ENCODE data around the gene NDUFB7.
"Not testable (repeated sequence)": the region's sequence is repeated elsewhere in the genome, so short reads cannot be mapped to it uniquely, and the experiment has no call there.

NDUFB7 gene

DNA sequence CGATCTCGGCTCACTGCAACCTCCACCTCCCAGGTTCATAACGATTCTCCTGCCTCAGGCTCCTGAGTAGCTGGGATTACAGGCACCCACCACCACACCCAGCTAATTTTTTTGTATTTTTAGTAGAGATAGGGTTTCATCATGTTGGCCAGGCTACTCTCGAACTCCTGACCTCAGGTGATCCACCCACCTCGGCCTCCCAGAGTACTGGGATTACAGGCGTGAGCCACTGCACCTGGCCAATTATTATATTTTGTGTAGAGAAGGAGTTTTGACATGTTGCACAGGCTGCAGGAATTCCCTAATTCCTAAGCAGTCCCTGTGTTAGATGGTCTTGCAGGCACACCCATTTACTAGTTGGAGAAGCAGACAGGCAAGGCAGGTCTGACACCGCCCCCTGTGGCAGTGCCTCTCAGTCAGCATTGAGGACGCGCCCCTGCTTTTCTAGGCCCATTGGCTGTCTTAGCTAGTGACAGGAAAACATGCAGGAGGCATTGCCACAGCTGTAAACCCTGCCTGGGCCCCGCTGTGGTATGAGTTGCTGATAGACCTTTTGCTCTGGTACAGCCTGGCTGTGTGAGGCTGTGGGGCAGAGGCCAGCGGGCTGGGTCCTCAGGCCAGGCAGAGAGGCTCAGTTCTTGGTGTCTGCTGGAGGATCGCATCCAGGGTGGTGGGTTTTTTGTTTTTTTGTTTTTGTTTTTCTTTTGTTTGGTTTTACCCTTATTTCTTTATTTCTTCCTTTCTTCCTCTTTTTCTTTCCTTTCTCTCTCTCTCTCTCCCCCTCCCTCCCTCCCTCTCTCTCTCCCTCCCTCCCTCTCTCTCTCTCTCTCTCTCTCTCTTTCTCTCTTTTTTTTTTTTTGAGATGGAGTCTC, 20.5 kb downstream of the NDUFB7 start:
- not testable (repeated sequence) for H3K4me1 ChIP-seq (ENCODE audit: insufficient read depth, low read length); H3K4me3 ChIP-seq (ENCODE audit: low read depth in 1 of 2, low read length in 2 of 2); H3K27ac ChIP-seq (ENCODE audit: low read depth, low read length); H3K27me3 ChIP-seq (ENCODE audit: control insufficient read depth in 1 of 2, insufficient read depth in 2 of 2, low read length in 2 of 2); H3K9ac ChIP-seq (ENCODE audit: low read length); H3K36me3 ChIP-seq (ENCODE audit: insufficient read depth, low read length); H3K9me3 ChIP-seq (ENCODE audit: low read length)

DNA sequence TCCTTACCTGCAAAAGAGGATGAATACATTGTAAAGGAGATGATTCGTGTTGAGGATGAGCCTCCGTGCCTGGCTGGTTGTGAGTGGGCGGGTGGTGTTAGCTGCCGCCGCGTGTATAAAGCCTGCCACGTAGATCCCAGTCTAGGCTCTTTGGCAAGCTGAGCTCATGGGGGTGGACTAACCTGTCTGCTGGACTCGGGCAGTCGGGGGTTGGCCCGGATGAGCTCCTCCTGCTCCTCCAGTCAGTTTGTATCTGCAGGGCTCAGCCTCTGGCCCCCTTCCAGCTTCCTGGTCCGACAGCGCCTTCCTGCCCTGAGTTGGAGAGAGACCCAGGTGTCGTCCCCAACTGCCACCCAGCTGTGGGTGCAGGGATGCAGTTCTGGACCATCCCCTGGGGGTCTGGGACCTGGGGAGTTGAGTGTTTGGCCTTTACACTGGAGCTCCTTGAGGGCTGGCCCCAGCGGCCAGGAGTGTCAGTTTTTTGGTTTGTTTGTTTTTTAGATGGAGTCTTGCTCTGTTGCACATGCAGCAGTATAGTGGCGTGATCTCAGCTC, 21.6 kb downstream of the NDUFB7 start:
- H3K4me1 ChIP-seq (ENCODE audit: insufficient read depth, low read length): no peaks in the 10 kb centered on the region
- no peaks in the 10 kb centered on the region for H3K36me3 ChIP-seq (ENCODE audit: insufficient read depth, low read length)
- H3K9ac ChIP-seq (ENCODE audit: low read length): no peak overlapping the region
- no peak overlapping the region for H3K4me3 ChIP-seq (ENCODE audit: low read depth in 1 of 2, low read length in 2 of 2)
- no peaks in the 10 kb centered on the region for H3K9me3 ChIP-seq (ENCODE audit: low read length)
- no peaks in the 10 kb centered on the region for H3K27me3 ChIP-seq (ENCODE audit: control insufficient read depth in 1 of 2, insufficient read depth in 2 of 2, low read length in 2 of 2)
- H3K27ac ChIP-seq (ENCODE audit: low read depth, low read length): no peak overlapping the region

DNA sequence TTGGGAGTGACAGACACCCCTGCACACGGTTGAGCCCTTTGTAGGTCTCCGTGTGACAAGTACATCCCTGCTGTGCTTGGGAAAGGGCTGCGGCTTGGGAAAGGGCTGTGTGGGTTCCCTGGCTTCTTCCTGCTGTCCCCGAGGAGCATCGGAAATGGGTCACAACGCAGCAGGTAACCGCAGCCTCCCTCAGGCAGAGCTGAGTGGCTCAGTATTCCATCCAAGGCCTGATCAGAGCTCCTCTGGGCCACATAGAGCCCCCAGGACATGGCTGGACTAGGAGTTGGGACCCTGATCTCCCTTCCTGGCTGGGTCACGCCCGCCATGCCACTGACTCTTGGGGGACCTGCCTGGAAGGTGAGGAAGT, 26.2 kb downstream of the NDUFB7 start:
- H3K9ac ChIP-seq (ENCODE audit: low read length): no peak overlapping the region
- H3K9me3 ChIP-seq (ENCODE audit: low read length): no peaks in the 10 kb centered on the region
- H3K36me3 ChIP-seq (ENCODE audit: insufficient read depth, low read length): no peaks in the 10 kb centered on the region
- no peak overlapping the region for H3K4me3 ChIP-seq (ENCODE audit: low read depth in 1 of 2, low read length in 2 of 2)
- H3K4me1 ChIP-seq (ENCODE audit: insufficient read depth, low read length): no peaks in the 10 kb centered on the region
- no peaks in the 10 kb centered on the region for H3K27me3 ChIP-seq (ENCODE audit: control insufficient read depth in 1 of 2, insufficient read depth in 2 of 2, low read length in 2 of 2)
- no peak overlapping the region for H3K27ac ChIP-seq (ENCODE audit: low read depth, low read length)

DNA sequence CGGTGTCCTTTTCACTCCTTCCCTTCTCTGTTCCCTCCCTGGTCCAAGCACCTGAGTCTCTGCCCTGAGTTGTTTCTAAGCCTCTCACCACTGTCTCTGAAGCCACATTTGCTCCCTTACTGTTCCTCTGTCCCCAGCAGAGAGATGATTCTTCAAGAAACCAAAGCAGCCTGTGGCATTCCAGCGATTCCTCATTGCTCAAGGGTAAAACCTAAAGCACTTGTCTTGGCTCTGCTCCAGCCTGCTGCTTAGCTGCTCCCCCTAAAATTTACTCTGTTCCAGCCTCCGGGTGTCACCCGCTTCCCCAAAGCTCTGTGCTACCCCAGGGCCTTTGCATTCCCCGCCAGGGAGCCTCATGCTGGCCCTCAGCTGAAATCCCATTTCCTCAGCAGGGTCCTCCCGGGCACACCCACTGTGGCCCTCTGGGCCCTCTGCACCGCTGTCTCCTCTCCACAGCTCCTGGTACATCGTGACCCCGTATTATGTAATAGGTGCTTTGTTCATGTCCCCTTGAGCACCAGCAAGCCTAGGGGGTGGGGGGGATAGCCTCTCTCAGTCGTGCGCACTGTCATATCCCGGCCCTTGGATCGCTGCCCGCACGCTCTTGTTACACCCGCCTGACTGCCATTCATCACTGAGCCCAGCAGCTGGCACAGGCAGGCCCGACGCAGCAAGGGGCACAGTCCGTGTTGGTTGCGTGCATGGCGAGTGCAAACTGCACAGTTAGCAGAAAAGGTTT, 26.7 kb downstream of the NDUFB7 start:
- H3K9ac ChIP-seq (ENCODE audit: low read length): no peak overlapping the region
- no peaks in the 10 kb centered on the region for H3K27me3 ChIP-seq (ENCODE audit: control insufficient read depth in 1 of 2, insufficient read depth in 2 of 2, low read length in 2 of 2)
- no peaks in the 10 kb centered on the region for H3K9me3 ChIP-seq (ENCODE audit: low read length)
- H3K4me3 ChIP-seq (ENCODE audit: low read depth in 1 of 2, low read length in 2 of 2): no peak overlapping the region
- no peak overlapping the region for H3K27ac ChIP-seq (ENCODE audit: low read depth, low read length)
- no peaks in the 10 kb centered on the region for H3K36me3 ChIP-seq (ENCODE audit: insufficient read depth, low read length)
- no peaks in the 10 kb centered on the region for H3K4me1 ChIP-seq (ENCODE audit: insufficient read depth, low read length)

DNA sequence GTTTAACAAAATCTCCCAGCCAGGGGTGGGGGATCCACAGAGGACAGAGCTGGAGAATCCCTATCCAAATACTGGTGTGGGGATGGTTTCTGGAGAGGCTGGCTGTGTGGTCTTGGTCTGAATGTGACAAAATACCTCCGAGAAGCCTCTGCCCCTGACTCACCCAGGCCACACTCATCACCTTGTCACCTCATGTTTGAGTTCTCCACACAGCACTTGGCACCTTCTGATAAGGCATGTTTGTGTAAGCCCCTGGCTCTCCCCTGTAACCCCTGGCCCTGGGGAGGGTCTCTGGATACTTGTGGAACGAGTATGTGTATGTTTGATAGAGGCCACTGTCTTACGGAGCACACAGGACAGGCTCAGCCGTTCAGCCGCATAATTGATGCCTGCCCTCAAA, 27.8 kb downstream of the NDUFB7 start:
- H3K27me3 ChIP-seq (ENCODE audit: control insufficient read depth in 1 of 2, insufficient read depth in 2 of 2, low read length in 2 of 2): no peaks in the 10 kb centered on the region
- H3K4me3 ChIP-seq (ENCODE audit: low read depth in 1 of 2, low read length in 2 of 2): no peak overlapping the region
- H3K4me1 ChIP-seq (ENCODE audit: insufficient read depth, low read length): no peaks in the 10 kb centered on the region
- no peaks in the 10 kb centered on the region for H3K9me3 ChIP-seq (ENCODE audit: low read length)
- no peak overlapping the region for H3K27ac ChIP-seq (ENCODE audit: low read depth, low read length)
- no peak overlapping the region for H3K9ac ChIP-seq (ENCODE audit: low read length)
- no peaks in the 10 kb centered on the region for H3K36me3 ChIP-seq (ENCODE audit: insufficient read depth, low read length)

DNA sequence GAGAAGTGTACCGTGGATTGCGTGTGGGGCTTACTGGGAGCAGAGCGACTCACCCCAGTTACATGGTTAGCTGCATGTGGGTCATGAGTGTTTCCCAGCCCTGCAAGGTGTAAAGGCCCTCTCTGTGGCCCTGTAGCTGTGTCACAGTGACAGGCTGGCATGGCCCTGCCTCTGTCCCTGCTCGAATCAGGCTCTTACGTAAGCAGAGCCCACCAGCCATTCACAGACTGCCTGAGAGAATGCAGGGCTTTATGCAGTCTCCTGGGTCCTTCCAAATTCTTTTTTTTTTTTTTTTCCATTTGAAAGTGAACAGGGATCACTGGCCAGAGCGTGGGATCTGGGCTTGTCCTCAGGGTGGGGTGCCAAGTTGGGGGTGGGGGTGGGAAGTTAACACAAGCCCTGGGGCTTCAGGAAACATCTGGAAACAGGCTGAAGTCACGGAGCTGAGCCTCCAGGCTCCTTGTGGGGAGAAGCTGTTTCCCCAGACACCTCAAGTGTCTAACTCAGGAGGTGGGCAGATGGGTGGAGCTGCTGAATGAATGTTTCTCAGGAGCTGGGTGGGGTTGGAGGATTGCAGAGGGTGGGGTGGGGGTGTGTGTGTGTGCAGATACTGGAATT, 29.0 kb downstream of the NDUFB7 start:
- no peak overlapping the region for H3K4me3 ChIP-seq (ENCODE audit: low read depth in 1 of 2, low read length in 2 of 2)
- H3K4me1 ChIP-seq (ENCODE audit: insufficient read depth, low read length): no peaks in the 10 kb centered on the region
- H3K27ac ChIP-seq (ENCODE audit: low read depth, low read length): no peak overlapping the region
- H3K9me3 ChIP-seq (ENCODE audit: low read length): no peaks in the 10 kb centered on the region
- H3K36me3 ChIP-seq (ENCODE audit: insufficient read depth, low read length): no peaks in the 10 kb centered on the region
- no peaks in the 10 kb centered on the region for H3K27me3 ChIP-seq (ENCODE audit: control insufficient read depth in 1 of 2, insufficient read depth in 2 of 2, low read length in 2 of 2)
- H3K9ac ChIP-seq (ENCODE audit: low read length): no peak overlapping the region

DNA sequence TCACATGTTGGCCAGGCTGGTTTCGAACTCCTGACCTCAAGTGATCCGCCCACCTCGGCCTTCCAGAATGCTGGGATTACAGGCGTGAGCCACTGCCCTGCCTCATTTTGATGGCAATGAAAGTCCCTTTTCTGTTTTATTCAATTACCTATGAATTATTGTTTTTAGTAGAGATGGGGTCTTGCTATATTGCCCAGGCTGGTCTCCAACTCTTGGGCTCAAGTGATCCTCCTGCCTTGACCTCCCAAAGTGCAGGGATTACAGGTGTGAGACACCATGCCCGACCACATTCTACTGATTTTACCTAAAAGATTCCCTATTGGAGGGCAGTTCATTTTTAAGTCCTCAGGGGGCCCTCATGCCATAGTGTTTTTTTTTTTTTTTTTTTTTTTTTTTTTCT, 29.9 kb downstream of the NDUFB7 start:
- not testable (repeated sequence) for H3K4me1 ChIP-seq (ENCODE audit: insufficient read depth, low read length); H3K27ac ChIP-seq (ENCODE audit: low read depth, low read length); H3K36me3 ChIP-seq (ENCODE audit: insufficient read depth, low read length); H3K27me3 ChIP-seq (ENCODE audit: control insufficient read depth in 1 of 2, insufficient read depth in 2 of 2, low read length in 2 of 2); H3K9ac ChIP-seq (ENCODE audit: low read length); H3K9me3 ChIP-seq (ENCODE audit: low read length); H3K4me3 ChIP-seq (ENCODE audit: low read depth in 1 of 2, low read length in 2 of 2)

DNA sequence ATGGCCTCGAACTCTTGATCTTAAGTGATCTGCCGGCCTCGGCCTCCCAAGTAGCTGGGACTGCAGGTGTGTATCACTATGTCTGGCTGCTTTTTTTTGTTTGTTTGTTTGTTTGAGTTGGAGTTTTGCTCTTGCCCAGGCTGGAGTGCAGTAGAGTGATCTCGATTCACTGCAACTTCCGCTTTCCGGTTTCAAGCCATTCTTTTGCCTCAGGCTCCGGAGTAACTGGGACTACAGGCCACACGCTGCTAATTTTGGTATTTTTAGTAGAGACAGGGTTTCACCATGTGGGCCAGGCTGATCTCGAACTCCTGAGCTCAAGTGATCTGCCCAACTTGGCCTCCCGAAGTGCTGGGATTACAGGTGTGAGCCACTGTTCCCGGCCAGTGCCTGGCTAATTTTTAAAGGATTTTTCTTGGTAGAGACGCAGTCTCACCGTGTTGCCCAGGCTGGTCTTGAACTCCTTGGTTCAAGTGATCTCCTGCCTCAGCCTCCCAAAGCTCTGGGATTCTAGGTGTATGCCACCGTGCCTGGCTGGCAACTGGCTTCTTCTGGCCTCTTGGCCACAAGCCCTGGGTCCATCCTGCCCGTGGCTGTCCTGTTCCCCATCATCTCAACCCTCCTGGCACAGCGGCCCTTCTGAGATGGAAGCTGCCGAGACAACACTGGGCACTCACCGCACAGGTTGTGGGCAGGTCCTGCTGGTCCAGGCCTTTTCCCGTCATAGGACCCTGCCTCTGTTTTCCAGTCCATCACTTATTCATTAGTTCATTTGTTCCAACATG, 30.9 kb downstream of the NDUFB7 start:
- Histone ChIP-seq H3K4me1 (ENCODE audit: insufficient read depth, low read length) (no peaks in the 10 kb centered on the region), H3K36me3 (ENCODE audit: insufficient read depth, low read length) (no peaks in the 10 kb centered on the region), H3K9ac (ENCODE audit: low read length) (no peak overlapping the region), H3K4me3 (ENCODE audit: low read depth in 1 of 2, low read length in 2 of 2) (no peak overlapping the region), H3K27me3 (ENCODE audit: control insufficient read depth in 1 of 2, insufficient read depth in 2 of 2, low read length in 2 of 2) (no peaks in the 10 kb centered on the region), H3K27ac (ENCODE audit: low read depth, low read length) (no peak overlapping the region), H3K9me3 (ENCODE audit: low read length) (no peaks in the 10 kb centered on the region)

DNA sequence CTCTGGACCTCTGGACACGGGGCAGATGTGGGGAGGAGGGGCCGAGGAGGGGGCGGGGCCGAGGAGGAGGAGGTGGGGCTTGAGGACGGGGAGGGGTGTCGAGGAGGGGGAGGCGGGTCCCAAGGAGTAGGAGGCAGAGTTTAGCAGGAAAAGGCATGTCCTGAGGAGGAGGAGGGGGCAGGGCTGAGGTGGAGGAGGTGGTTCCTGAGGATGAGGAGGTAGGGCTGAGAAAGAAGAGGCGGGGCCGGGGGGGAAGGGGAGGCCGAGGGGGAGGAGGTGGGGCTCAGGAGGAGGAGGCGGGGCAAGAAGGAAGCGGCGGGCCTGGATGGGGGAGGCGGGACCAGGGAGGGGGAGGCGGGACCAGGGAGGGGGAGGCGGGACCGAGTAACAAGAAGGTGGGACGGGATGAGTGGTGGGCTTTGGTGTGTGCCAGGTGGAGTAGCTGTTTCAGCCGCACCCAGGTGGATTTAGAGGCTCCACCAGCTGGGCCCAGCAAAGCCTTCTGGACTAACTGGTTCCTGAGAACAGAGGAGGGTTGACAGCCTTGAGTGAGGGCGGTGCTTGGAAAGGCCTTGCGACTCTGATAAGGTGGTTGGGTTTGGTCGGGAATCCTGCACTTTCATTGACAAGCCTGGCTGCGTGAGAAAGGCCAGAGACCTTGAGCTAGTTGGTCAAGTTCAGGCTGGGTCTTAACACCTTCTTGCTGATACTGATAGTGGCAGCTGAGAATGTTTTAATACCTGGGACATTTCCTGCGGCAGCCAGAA, 34.8 kb downstream of the NDUFB7 start:
- H3K27ac ChIP-seq (ENCODE audit: low read depth, low read length): no peak overlapping the region
- H3K9me3 ChIP-seq (ENCODE audit: low read length): no peaks in the 10 kb centered on the region
- no peak overlapping the region for H3K9ac ChIP-seq (ENCODE audit: low read length)
- no peak overlapping the region for H3K4me3 ChIP-seq (ENCODE audit: low read depth in 1 of 2, low read length in 2 of 2)
- H3K36me3 ChIP-seq (ENCODE audit: insufficient read depth, low read length): no peaks in the 10 kb centered on the region
- no peaks in the 10 kb centered on the region for H3K4me1 ChIP-seq (ENCODE audit: insufficient read depth, low read length)
- no peaks in the 10 kb centered on the region for H3K27me3 ChIP-seq (ENCODE audit: control insufficient read depth in 1 of 2, insufficient read depth in 2 of 2, low read length in 2 of 2)

DNA sequence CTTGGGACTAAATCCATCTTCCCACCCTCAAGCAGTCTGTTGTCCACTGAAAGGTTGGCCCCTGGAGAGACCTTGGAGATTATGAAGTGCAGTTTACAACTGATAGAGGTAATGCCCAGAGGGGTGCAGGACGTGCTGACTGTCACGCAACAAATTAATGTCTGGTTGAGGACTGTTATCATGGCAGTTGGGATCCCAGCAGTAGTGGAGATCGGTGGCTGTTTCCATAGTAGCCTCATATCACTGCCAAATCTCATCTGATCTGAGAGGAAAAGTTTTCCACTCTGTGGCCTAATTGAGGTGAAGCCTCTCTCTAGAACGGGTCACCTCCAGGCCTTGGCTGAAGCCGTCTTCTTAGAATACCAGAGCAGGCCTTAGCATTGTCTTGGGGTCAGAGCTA, 38.4 kb downstream of the NDUFB7 start:
- Histone ChIP-seq H3K27me3 (ENCODE audit: control insufficient read depth in 1 of 2, insufficient read depth in 2 of 2, low read length in 2 of 2) (no peaks in the 10 kb centered on the region), H3K36me3 (ENCODE audit: insufficient read depth, low read length) (no peaks in the 10 kb centered on the region), H3K4me1 (ENCODE audit: insufficient read depth, low read length) (peaks cover 6% of the 10 kb centered on the region), H3K9me3 (ENCODE audit: low read length) (no peaks in the 10 kb centered on the region), H3K4me3 (ENCODE audit: low read depth in 1 of 2, low read length in 2 of 2) (no peak overlapping the region), H3K9ac (ENCODE audit: low read length) (no peak overlapping the region), H3K27ac (ENCODE audit: low read depth, low read length) (no peak overlapping the region)

All from muscle layer of colon (tissue), 2 donors.